Activated CD4-positive, alpha-beta T cell treated with anti-CD3 and anti-CD28 coated beads, Interleukin-2, Interleukin-4, amounts not matched to agents 100 ng/mL and 50 ng/mL, durations not matched to agents 16 hours and 8 hours (primary cell): ENCODE results near the gene SMAD3.
A peak's percentile ranks its signal among the peaks of the same experiment; 100 is the strongest.
"Not testable (repeated sequence)": the region's sequence is repeated elsewhere in the genome, so short reads cannot be mapped to it uniquely, and the experiment has no call there.

Experiments used
- DNase-seq: peaks from one replicate; pipeline ENCODE4 v3.0.0-alpha.2; 2020; ENCODE audit warnings: low spot score

SMAD3 gene

DNA sequence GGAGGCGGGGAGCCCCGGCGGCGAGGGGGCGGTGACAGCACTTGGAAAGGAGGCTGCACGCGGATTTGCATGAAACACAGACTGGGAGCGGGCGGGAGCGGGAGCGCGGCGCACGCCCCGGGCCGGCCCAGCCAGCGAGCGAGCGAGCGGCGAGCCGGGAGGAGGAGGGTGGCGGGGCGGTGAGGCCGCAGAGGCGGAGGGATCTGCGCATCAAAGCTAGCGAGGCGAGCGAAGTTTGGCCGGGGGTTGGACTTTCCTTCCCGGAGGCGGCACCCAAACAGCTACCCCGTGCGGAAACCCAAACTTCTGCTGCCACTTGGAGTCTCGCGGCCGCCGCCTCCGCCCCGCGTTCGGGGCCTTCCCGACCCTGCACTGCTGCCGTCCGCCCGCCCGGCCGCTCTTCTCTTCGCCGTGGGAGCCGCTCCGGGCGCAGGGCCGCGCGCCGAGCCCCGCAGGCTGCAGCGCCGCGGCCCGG is at the start of gene SMAD3:
Gene SMAD3 (plus strand): TSS at position 72 of the 475 bp plus-strand sequence. CDS start 553 bp downstream, outside the sequence.
- DNase-seq, result peak; percentile 79

DNA sequence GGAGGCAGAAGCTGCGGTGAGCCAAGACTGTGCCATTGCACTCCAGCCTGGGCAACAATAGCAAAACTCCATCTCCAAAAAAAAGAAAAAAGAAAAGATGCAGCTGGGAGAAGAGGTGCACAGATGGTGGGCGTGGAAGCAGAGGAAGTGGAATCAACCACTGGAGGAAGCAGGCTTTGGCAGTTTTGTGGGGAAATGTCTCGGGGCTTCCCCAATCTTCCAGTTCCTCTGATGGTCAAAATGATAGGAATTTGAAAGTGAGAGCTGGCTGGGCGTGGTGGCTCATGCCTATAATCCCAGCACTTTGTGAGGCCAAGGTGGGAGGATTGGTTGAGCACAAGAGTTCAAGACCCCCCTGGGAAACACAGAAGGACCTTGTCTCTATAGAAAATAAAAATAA is 48.1 kb upstream of the SMAD3 start:
- DNase-seq, result no peak

GRCh38 chr15:67018026-67018425 is 47.4 kb upstream of the SMAD3 start:
- no peak for DNase-seq

GRCh38 chr15:67018441-67018840 is 47.0 kb upstream of the SMAD3 start:
- no peak for DNase-seq

GRCh38 chr15:67019069-67019468 is 46.3 kb upstream of the SMAD3 start:
- no peak for DNase-seq

DNA sequence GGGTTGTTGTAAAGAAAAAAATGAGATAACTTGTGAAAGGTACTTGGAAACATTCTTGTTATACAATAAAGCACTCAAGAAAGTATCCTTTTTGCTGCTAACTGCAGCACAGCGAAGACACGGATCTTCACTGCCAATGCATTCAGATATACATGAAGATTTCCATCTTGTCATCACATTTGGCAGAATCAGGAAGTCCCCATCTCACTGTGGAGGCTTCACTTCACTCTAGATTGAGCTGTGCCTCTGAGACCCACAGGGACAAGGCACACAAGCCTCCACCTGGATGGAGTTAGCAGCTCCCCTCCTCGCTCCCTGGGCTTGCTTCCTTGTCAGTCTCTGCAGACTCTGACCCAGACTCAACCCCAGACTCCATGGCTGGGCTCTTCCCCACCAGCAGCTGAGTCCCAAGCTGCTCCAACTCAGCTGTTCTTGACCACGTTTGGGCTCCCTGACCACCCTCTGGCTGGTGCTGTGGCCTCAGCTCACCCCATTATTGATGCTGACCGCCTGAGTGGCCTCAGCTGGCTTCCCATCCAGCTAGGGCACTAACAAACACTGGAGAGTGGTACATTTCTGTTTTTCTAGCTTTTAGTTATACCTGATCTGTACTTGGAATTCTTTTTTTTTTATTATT is 45.4 kb upstream of the SMAD3 start:
- DNase-seq, result no peak

DNA sequence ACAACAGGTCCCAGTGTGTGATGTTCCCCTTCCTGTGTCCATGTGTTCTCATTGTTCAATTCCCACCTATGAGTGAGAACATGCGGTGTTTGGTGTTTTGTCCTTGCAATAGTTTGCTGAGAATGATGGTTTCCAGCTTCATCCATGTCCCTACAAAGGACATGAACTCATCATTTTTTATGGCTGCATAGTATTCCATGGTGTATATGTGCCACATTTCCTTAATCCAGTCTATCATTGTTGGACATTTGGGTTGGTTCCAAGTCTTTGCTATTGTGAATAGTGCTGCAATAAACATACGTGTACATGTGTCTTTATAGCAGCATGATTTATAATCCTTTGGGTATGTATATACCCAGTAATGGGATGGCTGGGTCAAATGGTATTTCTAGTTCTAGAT is 44.7 kb upstream of the SMAD3 start:
- DNase-seq, result not testable (repeated sequence)

DNA sequence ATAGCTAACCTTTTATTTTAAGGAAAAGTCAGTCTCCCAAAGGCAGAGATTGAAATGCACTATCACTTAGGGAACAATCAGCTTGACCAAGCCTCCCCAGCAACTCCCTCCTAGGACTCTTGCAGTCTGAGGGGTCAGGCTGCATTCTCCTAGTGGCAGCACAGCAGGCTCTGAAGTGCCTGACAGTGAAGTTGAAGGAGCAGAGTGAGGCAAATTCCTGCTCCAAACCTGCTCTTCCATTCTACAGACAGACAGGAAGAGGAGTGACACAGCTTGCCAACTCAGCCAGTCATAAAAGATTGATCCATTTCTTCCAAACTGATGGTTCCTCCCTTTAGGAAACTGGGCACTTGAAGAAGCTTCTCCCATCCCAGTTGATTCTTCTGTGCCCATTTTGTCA is 43.9 kb upstream of the SMAD3 start:
- no peak for DNase-seq

DNA sequence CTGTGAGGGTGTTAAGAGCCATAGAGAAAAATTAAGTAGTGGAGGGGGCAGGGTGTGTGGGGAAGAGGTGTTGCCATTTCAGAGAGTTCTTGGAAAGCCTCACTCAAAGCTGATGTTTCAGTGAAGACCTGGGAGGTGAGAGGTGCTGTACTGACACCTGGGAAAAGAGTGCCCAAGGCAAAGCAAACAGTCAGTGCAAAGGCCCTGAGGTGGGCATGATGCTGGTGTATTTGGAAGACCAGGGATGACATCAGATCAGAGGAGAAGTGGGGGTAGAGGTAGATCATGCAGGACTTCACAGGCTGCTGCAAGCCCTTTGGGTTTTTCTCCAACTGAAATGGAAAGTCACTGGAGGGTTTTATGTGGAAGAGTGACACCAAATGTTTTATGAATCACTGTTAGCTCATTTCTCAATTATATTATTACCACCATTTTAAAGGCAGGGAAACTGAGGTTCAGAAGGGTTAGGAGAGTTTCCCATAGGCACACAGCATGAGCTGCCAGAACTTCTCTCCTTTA is 42.8 kb upstream of the SMAD3 start:
- no peak for DNase-seq

- DNase-seq, result no peak
Measured at GRCh38 chr15:67023517-67024313, 41.7 kb upstream of the SMAD3 start.

- peak; percentile 70 for DNase-seq
Measured at GRCh38 chr15:67024314-67024997, 40.9 kb upstream of the SMAD3 start.

DNA sequence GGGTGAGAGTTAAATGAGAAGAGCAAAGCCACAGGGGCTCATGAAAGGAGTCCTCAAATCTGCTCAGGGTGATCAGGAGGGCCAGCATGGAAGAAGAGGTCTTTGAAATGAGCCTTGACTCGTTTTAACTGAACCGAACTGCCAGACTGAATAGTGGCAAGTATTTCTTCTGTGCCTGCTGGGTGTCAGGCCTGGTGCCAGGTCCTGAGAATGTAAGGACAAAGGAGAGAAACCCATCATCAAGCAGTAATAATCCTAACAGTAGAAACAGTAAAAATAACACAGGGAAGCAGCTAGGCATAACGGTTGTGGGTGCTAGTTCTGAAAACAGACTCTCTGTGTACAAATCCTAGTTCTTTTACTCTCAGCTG is 40.4 kb upstream of the SMAD3 start:
- no peak for DNase-seq

DNA sequence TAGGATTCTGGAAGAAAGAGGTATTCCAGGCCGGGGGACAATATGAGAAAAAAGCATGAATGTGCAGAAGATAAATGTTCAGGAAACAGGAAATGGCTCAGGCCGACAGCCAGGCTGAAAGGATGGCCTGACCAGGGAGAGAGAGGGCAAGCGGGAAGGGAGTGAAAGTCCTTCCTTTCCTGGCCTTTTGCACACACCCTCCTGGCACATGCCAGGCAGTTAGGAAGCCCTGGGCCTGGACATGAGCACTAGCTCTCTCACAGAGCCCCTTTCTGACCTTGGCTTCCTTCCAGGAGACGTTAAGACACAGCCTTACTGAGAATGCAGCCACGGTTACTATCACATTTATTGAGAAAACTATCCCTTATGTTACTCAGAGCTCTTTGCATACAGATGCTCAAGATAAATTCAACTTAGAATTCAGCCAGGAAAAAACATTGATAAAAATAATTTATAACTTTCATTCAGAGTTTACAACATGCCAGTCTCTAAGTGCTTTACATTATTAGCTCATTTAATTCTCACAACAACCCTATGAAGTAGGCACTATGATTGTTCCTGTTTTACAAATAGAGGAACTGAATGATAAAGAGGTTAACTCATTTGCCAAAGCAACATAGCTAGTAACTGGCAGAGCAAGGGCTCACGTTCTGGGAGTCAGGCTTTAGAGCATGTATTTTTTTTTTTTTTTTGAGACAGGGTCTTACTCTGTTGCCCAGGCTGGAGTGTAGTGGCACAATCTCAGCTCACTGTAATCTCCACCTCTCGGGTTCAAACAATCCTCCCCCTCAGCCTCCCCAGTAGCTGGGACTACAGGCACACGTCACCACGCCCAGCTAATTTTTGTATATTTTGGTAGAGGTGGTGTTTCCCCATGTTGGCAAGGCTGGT is 39.4 kb upstream of the SMAD3 start:
- no peak for DNase-seq

DNA sequence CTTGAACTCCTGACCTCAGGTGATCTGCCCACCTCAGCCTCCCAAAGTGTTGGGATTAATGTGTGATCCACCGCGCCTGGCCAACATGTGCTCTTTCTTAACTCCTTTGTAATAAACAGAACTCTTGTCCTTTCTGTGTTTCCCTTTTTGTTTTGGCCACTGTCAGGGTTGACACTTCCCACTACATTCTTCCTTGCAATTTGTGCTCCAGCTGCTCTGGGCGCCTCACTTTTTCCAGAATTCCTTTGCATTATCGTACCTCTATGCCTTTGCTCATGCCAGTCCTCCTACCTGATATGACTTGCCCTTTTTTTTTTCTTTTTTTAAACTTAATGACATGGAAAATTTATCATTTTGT is 38.8 kb upstream of the SMAD3 start:
- no peak for DNase-seq

GRCh38 chr15:67028440-67028839 is 37.0 kb upstream of the SMAD3 start:
- DNase-seq, result not testable (repeated sequence)

- DNase-seq, result no peak
Measured at GRCh38 chr15:67030036-67030762, 35.2 kb upstream of the SMAD3 start.

- DNase-seq, result no peak
Measured at GRCh38 chr15:67031331-67031730, 34.1 kb upstream of the SMAD3 start.

DNA sequence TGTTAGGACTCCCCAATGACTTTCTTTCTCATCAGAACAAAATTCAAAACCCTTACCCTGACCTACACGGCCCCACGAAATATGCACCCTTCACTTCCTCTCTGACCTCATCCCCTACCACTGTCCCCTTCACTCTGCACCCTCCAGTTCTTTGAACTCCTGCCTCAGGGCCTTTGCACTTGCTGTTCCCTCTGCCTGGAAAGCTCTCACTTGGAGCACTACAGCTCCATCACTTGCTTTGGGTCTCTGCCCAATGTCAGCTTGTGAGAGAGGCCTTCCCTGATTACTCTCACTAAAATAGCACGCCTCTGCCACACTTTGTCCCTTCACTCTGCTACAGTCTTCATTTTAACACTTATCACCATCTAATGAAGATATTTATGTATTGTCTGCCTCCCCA is 32.8 kb upstream of the SMAD3 start:
- no peak for DNase-seq

DNA sequence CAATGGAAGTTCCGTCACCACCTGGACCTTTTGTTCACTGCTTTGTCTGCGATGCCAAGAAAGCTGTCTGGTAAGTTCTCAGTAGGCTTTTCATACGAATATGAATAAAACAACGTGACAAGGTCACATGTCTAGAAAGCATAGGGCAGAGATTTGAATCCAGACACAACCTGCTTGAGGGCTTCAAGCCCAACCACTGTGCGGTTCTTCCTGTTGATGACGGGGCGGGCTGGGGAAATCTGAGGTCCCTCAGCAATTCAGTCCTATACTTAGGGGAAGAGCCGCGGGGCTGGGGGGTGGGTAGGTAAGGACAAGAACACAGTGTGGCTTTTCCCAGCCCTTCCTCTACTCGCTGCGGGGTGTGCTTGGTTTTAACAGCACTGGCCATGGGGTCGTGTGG is 32.4 kb upstream of the SMAD3 start:
- no peak for DNase-seq

DNA sequence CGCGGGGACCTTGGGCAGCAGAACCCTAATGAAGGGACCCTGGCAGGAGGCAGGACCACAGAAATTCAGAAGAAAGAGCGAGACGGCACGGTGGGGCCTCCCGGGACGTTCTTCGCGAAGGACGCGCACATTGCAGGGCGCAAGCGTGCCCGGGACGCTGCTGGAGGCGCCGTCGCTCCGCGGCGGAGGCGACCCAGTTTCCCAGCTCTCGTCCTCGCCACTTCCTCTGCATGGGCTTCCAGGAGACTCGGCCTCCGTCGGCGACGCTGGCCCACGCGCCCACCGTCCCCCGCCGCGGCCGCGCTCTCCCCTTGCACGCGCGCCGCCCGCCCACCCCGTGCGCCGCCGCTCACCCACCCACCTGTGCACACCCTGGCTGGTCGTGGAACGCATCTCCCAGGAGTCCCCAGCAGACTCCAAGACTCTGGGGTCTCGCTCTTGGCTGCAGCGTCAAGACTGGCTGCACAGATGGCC is 31.8 kb upstream of the SMAD3 start:
- no peak for DNase-seq

DNA sequence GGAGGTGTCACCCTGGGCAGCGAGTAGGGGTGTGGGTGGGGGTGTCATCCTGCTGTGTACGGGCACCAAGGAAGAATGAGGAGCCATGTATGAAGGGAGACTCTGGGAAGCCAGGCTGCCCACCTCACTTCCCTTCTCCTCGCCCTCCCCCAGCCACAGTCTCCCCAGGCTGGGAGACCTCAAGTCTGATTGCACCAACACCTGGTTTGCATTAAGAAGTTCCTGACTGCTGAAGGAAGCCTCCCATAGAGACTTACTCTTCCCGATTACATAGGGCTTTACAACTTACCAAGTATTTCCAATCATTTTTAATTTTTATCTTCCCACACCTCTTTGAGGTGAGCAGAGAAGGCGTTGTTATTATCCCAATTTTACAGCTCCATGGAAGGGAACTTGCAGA is 29.5 kb upstream of the SMAD3 start:
- no peak for DNase-seq
